Mesenchymal stem cell (in vitro differentiated cells and primary cell): ENCODE data around the gene DPCD. TPM values are rescaled to one million over a fixed set of nuclear protein-coding genes. Genes with fewer than 3 reads are reported as not detected.

ENCODE experiments used
- DNase-seq: peaks from one replicate; pipeline ENCODE4 v3.0.0-alpha.2; 2013
- H2AFZ ChIP-seq: one replicate; pipeline ENCODE4 v1.6.1; 2013; ENCODE audit warnings: low read depth, mild to moderate bottlenecking, control low read depth, inconsistent platforms, low read length, moderate library complexity
- H2AK5ac ChIP-seq: 2 replicates; pipeline ENCODE4 v1.6.1; 2013; ENCODE audit warnings: low read length, moderate library complexity, mild to moderate bottlenecking, inconsistent platforms; ENCODE audit not compliant: severe bottlenecking
- H2BK120ac ChIP-seq: one replicate; pipeline ENCODE4 v1.6.1; 2013; ENCODE audit warnings: low read depth, mild to moderate bottlenecking, inconsistent platforms, low read length, moderate library complexity
- H2BK12ac ChIP-seq, 2 experiments: one replicate each; pipeline ENCODE4 v1.6.1; 2013; ENCODE audit warnings: inconsistent platforms in 2 of 2, low read length in 2 of 2, mild to moderate bottlenecking in 2 of 2, moderate library complexity in 2 of 2, control low read depth in 1 of 2
- H2BK15ac ChIP-seq: one replicate; pipeline ENCODE4 v1.6.1; 2013; ENCODE audit warnings: mild to moderate bottlenecking, low read depth, inconsistent platforms; ENCODE audit not compliant: poor library complexity, severe bottlenecking
- H2BK5ac ChIP-seq: 2 replicates; pipeline ENCODE4 v1.6.1; 2013; ENCODE audit warnings: low read depth, mild to moderate bottlenecking, low read length, control low read depth, inconsistent platforms; ENCODE audit not compliant: poor library complexity, severe bottlenecking
- H3K14ac ChIP-seq, 2 experiments: one replicate each; pipeline ENCODE4 v1.6.1; 2013; ENCODE audit warnings: inconsistent platforms in 2 of 2, low read length in 2 of 2, control low read depth in 1 of 2, mild to moderate bottlenecking in 1 of 2, moderate library complexity in 1 of 2
- H3K18ac ChIP-seq, 2 experiments: one replicate each; pipeline ENCODE4 v1.6.1; 2013; ENCODE audit warnings: inconsistent platforms in 2 of 2, low read length in 2 of 2, control low read depth in 1 of 2, low read depth in 1 of 2, mild to moderate bottlenecking in 1 of 2
- H3K23ac ChIP-seq, 2 experiments: one replicate each; pipeline ENCODE4 v1.6.1; 2013; ENCODE audit warnings: inconsistent platforms in 2 of 2, low read length in 2 of 2, mild to moderate bottlenecking in 2 of 2, moderate library complexity in 2 of 2, control low read depth in 1 of 2
- H3K27ac ChIP-seq: 2 replicates; pipeline ENCODE4 v1.5.1; 2013; ENCODE audit warnings: mild to moderate bottlenecking, moderate library complexity, low read length, control low read depth, inconsistent platforms; ENCODE audit not compliant: poor library complexity, severe bottlenecking
- H3K27me3 ChIP-seq, 2 experiments: 2 replicates each; pipeline versions ENCODE4 v1.6.1 to v1.7.0; 2013; ENCODE audit warnings: low read length in 2 of 2, mild to moderate bottlenecking in 2 of 2, moderate library complexity in 2 of 2, control low read depth in 1 of 2, inconsistent platforms in 1 of 2; ENCODE audit not compliant: control insufficient read depth in 1 of 2, insufficient read depth in 1 of 2
- H3K36me3 ChIP-seq, 2 experiments: 2 replicates each; pipeline versions ENCODE4 v1.6.1 to v1.7.0; 2013; ENCODE audit warnings: low read length in 2 of 2, control low read depth in 1 of 2, inconsistent platforms in 1 of 2, low read depth in 1 of 2, mild to moderate bottlenecking in 1 of 2; ENCODE audit not compliant: insufficient read depth in 2 of 2, control insufficient read depth in 1 of 2
- H3K4ac ChIP-seq, 2 experiments: one replicate each; pipeline ENCODE4 v1.6.1; 2013; ENCODE audit warnings: inconsistent platforms in 2 of 2, low read length in 2 of 2, mild to moderate bottlenecking in 2 of 2, moderate library complexity in 2 of 2, control low read depth in 1 of 2, low read depth in 1 of 2
- H3K4me1 ChIP-seq: 2 replicates; pipeline ENCODE4 v1.6.1; 2013; ENCODE audit warnings: low read depth, low read length, control low read depth; ENCODE audit not compliant: control insufficient read depth, insufficient read depth
- H3K4me2 ChIP-seq: 2 replicates; pipeline ENCODE4 v1.6.1; 2013; ENCODE audit warnings: low read length, mild to moderate bottlenecking, inconsistent platforms; ENCODE audit not compliant: poor library complexity, severe bottlenecking
- H3K4me3 ChIP-seq, 2 experiments: 2 replicates each; pipeline versions ENCODE4 v1.5.1 to v1.7.0; 2013; ENCODE audit warnings: low read length in 2 of 2, mild to moderate bottlenecking in 2 of 2, control low read depth in 1 of 2, low read depth in 1 of 2; ENCODE audit not compliant: insufficient read depth in 1 of 2
- H3K79me1 ChIP-seq: replicated peaks from 2 replicates; pipeline ENCODE4 v1.6.1; 2013; ENCODE audit warnings: mild to moderate bottlenecking, control low read depth, low read length, inconsistent platforms; ENCODE audit not compliant: poor library complexity, severe bottlenecking
- H3K9ac ChIP-seq: 2 replicates; pipeline ENCODE4 v1.7.0; 2013; ENCODE audit warnings: mild to moderate bottlenecking, low read length, moderate library complexity
- H3K9me3 ChIP-seq: 2 replicates; pipeline ENCODE4 v1.7.0; 2013; ENCODE audit warnings: mild to moderate bottlenecking, low read length; ENCODE audit not compliant: control insufficient read depth
- H4K8ac ChIP-seq: one replicate; pipeline ENCODE4 v1.6.1; 2013; ENCODE audit warnings: inconsistent platforms, mild to moderate bottlenecking, low read length, moderate library complexity
- H4K91ac ChIP-seq: one replicate; pipeline ENCODE4 v1.6.1; 2013; ENCODE audit warnings: mild to moderate bottlenecking, low read length, inconsistent platforms
- WGBS: methylation state at CpG from one replicate; pipeline ENCODE4 v1.1.7; 2013; ENCODE audit warnings: mixed read lengths; 5-methylcytosine and 5-hydroxymethylcytosine counted together
- polyA plus RNA-seq, 2 experiments: library from polyadenylated mRNA; stranded (reverse); fragments of 200-250 nt; gene quantifications; one replicate each; pipeline ENCODE4 v1.2.3, GENCODE V29; 2013

DPCD gene
- 37.7 TPM for polyA plus RNA-seq (2013, experiment 1 of 2)
- polyA plus RNA-seq (2013, experiment 2 of 2), result 36.7 TPM

DNA sequence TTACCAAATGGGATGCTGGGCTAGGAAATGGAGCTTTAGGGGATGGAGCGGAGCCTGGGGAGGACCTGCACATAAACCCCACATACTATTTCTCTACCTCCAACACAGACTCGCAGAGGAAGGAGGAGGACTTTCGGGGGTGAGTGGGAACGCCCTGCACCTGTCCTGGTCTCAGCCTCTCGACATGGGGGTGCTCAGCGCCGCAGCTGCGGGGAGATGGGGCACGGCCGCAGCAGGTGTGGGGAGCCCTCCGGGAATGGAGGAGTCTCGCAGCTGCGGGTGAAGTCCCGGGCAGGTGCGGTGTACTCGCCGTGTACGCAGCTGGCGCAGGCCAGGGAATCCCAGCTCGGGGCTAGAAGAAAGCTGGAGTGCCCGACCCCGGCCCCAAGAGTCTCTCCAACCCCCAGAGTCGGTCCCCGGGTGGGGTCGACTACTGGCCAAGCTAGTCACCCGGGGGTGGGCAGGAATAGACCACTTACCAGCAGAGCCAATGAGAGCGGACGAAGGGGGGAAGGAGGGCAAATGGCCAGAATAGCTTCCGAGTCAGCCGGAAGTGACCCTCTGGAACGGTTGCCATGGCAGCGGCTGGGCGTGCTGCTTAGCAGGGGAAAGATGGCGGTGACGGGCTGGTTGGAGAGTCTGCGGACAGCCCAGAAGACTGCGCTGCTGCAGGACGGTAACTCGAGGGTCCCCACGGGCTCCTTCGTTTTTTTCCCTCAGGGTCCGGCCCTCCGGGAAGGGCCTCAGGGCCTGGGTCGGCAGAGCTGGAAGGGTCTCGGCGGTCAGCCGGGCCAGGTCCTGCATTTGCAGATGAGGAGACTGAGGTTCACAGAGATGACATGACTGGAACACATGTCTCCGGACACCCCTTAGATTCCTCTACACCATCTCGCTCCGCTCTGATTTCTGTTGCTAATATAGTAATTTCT, at the start of gene DPCD, which contains the start of gene POLL:
Gene DPCD, plus strand, starts transcription at position 597 of the 929 bp plus-strand sequence. Its CDS starts 16 bp downstream, at position 613.
Gene POLL, minus strand, starts transcription at position 533 of the 929 bp plus-strand sequence. CDS start 897 bp downstream, outside the sequence.
- Histone ChIP-seq H3K9me3 (no peaks in the 10 kb centered on the region), H3K27me3 (no peaks in the 10 kb centered on the region), H3K23ac (peak within 1 kb of the TSS in 1 of 2 experiments; percentile 20), H3K4me2 (peak within 1 kb of the TSS; percentile 86), H2AK5ac (no peak within 1 kb of the TSS), H3K9ac (peak within 1 kb of the TSS; percentile 92), H3K36me3 (peaks cover 19 to 24% of the 10 kb centered on the region in 2 experiments), H3K79me1 (peaks cover 41% of the 10 kb centered on the region), H3K4me1 (peaks cover 14% of the 10 kb centered on the region), H2AFZ (peak within 1 kb of the TSS; percentile 59), H4K91ac (peak within 1 kb of the TSS; percentile 12), H2BK15ac (no peak within 1 kb of the TSS), H3K18ac (peak within 1 kb of the TSS; percentile 26 to 58), H2BK12ac (no peak within 1 kb of the TSS), H3K27ac (no peak within 1 kb of the TSS), H3K14ac (peak within 1 kb of the TSS in 1 of 2 experiments; percentile 57), H2BK5ac (peak within 1 kb of the TSS; percentile 32), H3K4ac (peak within 1 kb of the TSS in 1 of 2 experiments; percentile 29), H2BK120ac (no peak within 1 kb of the TSS), H4K8ac (peak within 1 kb of the TSS; percentile 49), H3K4me3 (peak within 1 kb of the TSS; percentile 77 to 99)
- under 1% methylated on average over 47 of the region's 50 CpGs for WGBS
- peak; percentile 96 for DNase-seq

DNA sequence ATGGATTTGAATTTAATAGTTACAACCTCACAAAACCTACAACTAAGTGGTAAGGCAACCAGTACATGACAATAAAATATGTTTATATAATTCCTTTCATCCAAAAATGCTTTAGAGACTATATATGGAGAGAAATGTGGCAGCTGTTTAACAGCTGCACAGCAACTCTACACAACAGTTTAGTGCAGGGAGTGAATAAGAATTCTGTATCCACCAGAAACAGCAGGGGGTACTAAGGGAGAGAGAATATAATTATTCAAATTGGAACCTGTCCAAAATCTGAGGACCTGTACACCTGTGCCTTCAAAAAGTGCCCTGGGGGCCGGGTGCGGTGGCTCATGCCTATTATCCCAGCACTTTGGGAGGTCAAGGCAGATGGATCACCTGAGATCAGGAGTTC, 49.7 kb upstream of the DPCD start:
- Histone ChIP-seq H2BK12ac (no peak overlapping the region), H3K23ac (no peak overlapping the region), H2BK120ac (no peak overlapping the region), H3K14ac (no peak overlapping the region), H2BK5ac (no peak overlapping the region), H3K18ac (no peak overlapping the region), H3K36me3 (peaks cover 4 to 47% of the 10 kb centered on the region in 2 experiments), H2AK5ac (no peak overlapping the region), H4K8ac (no peak overlapping the region), H4K91ac (no peak overlapping the region), H2BK15ac (no peak overlapping the region), H2AFZ (no peak overlapping the region), H3K4me3 (no peak overlapping the region), H3K79me1 (no peaks in the 10 kb centered on the region), H3K9ac (no peak overlapping the region), H3K9me3 (no peaks in the 10 kb centered on the region), H3K27me3 (no peaks in the 10 kb centered on the region), H3K27ac (no peak overlapping the region), H3K4ac (no peak overlapping the region), H3K4me2 (no peak overlapping the region), H3K4me1 (no peaks in the 10 kb centered on the region)
- DNase-seq, result no peak
- WGBS, result 95% methylated on average over 2 of the region's 2 CpGs

DNA sequence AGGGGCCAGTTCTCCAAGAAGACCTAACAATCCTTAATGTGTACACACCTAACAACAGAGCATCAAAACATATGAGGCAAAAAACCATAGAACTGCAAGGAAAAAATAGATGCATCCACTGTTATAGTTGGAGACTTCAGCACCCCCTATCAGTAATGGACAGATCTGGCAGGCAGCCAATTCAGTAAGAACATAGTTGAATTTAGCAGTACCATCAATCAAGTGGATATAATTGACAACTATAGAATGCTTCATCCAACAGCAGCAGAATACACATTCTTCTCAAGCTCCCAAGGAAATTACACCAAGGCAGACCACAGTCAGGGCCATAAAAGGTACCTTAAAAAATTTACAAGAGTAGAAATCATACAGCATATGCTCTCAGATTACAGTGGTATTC, 42.2 kb upstream of the DPCD start:
- no peak overlapping the region for H3K4me2 ChIP-seq
- no peak for DNase-seq
- no peak overlapping the region for H3K23ac ChIP-seq
- no peak overlapping the region for H3K14ac ChIP-seq
- no peak overlapping the region for H3K4me3 ChIP-seq
- no peak overlapping the region for H3K27ac ChIP-seq
- no peaks in the 10 kb centered on the region for H3K4me1 ChIP-seq
- no peak overlapping the region for H4K8ac ChIP-seq
- no peaks in the 10 kb centered on the region for H3K9me3 ChIP-seq
- H2AK5ac ChIP-seq, result no peak overlapping the region
- H3K9ac ChIP-seq, result no peak overlapping the region
- H4K91ac ChIP-seq, result no peak overlapping the region
- no peak overlapping the region for H2BK12ac ChIP-seq
- no peaks in the 10 kb centered on the region for H3K27me3 ChIP-seq
- H2BK120ac ChIP-seq, result no peak overlapping the region
- H3K79me1 ChIP-seq, result no peaks in the 10 kb centered on the region
- H2BK15ac ChIP-seq, result no peak overlapping the region
- H2AFZ ChIP-seq, result no peak overlapping the region
- H3K18ac ChIP-seq, result no peak overlapping the region
- H3K4ac ChIP-seq, result no peak overlapping the region
- H3K36me3 ChIP-seq, result peaks cover 8% of the 10 kb centered on the region in 2 experiments
- H2BK5ac ChIP-seq, result no peak overlapping the region

DNA sequence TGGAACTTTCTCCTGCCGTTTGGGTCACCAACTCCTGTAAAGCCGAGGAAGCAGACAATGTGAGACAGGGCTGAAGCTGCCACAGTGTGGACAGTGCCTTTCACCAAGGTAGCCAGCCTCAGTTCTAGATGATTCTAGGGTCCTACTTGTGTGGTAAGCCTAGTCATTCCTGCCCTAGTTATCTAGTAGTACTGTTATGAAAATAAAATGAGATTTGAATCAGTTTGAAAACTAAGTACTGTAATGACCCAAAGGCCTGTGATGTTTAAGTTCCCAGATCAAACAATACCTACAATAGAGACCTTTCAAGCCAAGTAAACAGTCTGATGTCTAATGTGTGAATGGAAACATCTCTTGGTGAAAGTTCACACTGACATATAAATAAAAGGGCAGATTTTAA, 37.2 kb upstream of the DPCD start:
- Histone ChIP-seq H4K91ac (no peak overlapping the region), H2AFZ (no peak overlapping the region), H3K4me1 (no peaks in the 10 kb centered on the region), H2BK12ac (no peak overlapping the region), H2AK5ac (no peak overlapping the region), H3K9me3 (no peaks in the 10 kb centered on the region), H3K9ac (no peak overlapping the region), H3K36me3 (peaks cover 34 to 47% of the 10 kb centered on the region in 2 experiments), H4K8ac (no peak overlapping the region), H3K4ac (no peak overlapping the region), H3K23ac (no peak overlapping the region), H3K4me3 (no peak overlapping the region), H2BK5ac (no peak overlapping the region), H3K4me2 (no peak overlapping the region), H3K18ac (no peak overlapping the region), H3K27ac (no peak overlapping the region), H2BK15ac (no peak overlapping the region), H3K27me3 (no peaks in the 10 kb centered on the region), H2BK120ac (no peak overlapping the region), H3K14ac (no peak overlapping the region), H3K79me1 (no peaks in the 10 kb centered on the region)
- no peak for DNase-seq
- WGBS, result 98% methylated on average over 2 of the region's 2 CpGs
